Aorta (tissue), 5 donors: Measurements from ENCODE around the gene SLC5A12. TPM values are rescaled to one million over a fixed set of nuclear protein-coding genes. Genes with fewer than 3 reads are reported as not detected.

Experiments used
- ATAC-seq: fragments of 200-7000 bp; cut with Tn5 transposase; one replicate; pipeline ENCODE4 v1.9.1; 2022; ENCODE audit warnings: moderate library complexity; ENCODE audit not compliant: low FRiP score
- DNase-seq, 2 donors: peaks; one replicate each; pipeline ENCODE4 v3.0.0-alpha.2; 2020
- H3K27ac ChIP-seq, 2 donors: one replicate each; pipeline ENCODE4 v1.5.1; 2013; ENCODE audit warnings: low read length in 2 of 2, mild to moderate bottlenecking in 2 of 2, moderate library complexity in 2 of 2, control low read depth in 1 of 2, inconsistent platforms in 1 of 2, low read depth in 1 of 2
- H3K27me3 ChIP-seq, 2 donors: one replicate each; pipeline ENCODE4 v1.6.1; 2013; ENCODE audit warnings: control low read depth in 1 of 2, low read length in 1 of 2, mild to moderate bottlenecking in 1 of 2, moderate library complexity in 1 of 2; ENCODE audit not compliant: insufficient read depth in 2 of 2, control insufficient read depth in 1 of 2
- H3K36me3 ChIP-seq, 2 donors: one replicate each; pipeline ENCODE4 v1.6.1; 2013; ENCODE audit warnings: control low read depth in 1 of 2, low read length in 1 of 2, mild to moderate bottlenecking in 1 of 2; ENCODE audit not compliant: insufficient read depth in 2 of 2, control insufficient read depth in 1 of 2
- H3K4me1 ChIP-seq, 2 donors: one replicate each; pipeline ENCODE4 v1.6.1; 2013; ENCODE audit warnings: low read length in 2 of 2, control low read depth in 1 of 2, mild to moderate bottlenecking in 1 of 2, moderate library complexity in 1 of 2; ENCODE audit not compliant: insufficient read depth in 2 of 2, control insufficient read depth in 1 of 2
- H3K4me3 ChIP-seq, 2 donors: one replicate each; pipeline ENCODE4 v1.5.1; 2013; ENCODE audit warnings: low read length in 2 of 2, control low read depth in 1 of 2, mild to moderate bottlenecking in 1 of 2
- H3K9me3 ChIP-seq: one replicate; pipeline ENCODE4 v1.6.1; 2013; ENCODE audit warnings: mild to moderate bottlenecking, low read length; ENCODE audit not compliant: control insufficient read depth
- WGBS, 2 donors: extraction: QIAGEN DNeasy Blood & Tissue Kit; methylation state at CpG; one replicate each; pipeline ENCODE4 v1.1.7; 2013; 5-methylcytosine and 5-hydroxymethylcytosine counted together
- intact Hi-C, 2 donors: fragments of 100-400 bp; cut with DNase I; formaldehyde crosslinking; loops; one replicate each; pipeline versions ENCODE4 v1.14.2 to v1.15.0; 2022
- polyA plus RNA-seq, 2 donors: library from polyadenylated mRNA; stranded (reverse); fragments of 200-250 nt; gene quantifications; one replicate each; pipeline ENCODE4 v1.2.3, GENCODE V29; 2013
- total RNA-seq, 2 donors: library from RNA; stranded (reverse); fragmentation: NEBNext Ultra II Directional; extraction: Animal tissue kit (Norgen Biotek cat#: 25700); gene quantifications; one replicate each; pipeline ENCODE4 v1.2.1, GENCODE V29; 2021
- donor health status: healthy with polysubstance abuse.
- donor health status: Bipolar disorder and iron deficiency.
- donor health status: DM: no; HTN: no; CAD: no.
- donor health status: DM: no; HTN: no; CAD: no.
- donor health status: DM: yes; HTN: yes; CAD: no.

Gene SLC5A12
- total and polyA plus RNA-seq, 4 donors: 1.1 TPM; not detected in 3

DNA sequence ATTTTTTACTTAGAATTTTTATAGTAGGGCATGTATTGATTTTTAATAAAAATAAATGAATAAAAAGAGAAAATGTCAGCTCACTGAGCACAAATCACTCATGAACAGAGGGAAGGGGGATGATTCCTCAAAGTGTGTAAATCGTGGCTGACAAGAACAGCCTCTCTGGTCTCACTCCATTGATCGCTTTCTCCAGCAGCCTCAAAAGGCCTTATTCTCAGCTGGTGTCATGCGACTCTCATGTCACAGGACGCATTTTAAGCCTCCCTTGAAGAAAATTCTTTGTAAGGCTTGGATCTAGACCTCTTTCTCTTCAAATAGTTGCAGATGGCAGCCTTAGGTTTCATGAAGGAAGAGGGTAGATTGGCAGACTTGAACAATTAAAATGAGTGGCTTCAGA lies 33.9 kb upstream of the SLC5A12 start:
- 95 to 98% methylated on average over 4 of the region's 4 CpGs for WGBS, 2 donors
- intact Hi-C loops: loop anchor here (5.0 to 10.0 kb wide), 4 partner anchors 87 to 729 kb away; partner anchors contain the start of gene FIBIN (in 2 of the 2)
- no peaks in the 10 kb centered on the region for H3K27me3 ChIP-seq
- DNase-seq (no peak), ATAC-seq (no peak)
- H3K9me3 ChIP-seq: no peaks in the 10 kb centered on the region
- no peak overlapping the region for H3K27ac ChIP-seq
- no peaks in the 10 kb centered on the region for H3K36me3 ChIP-seq
- peaks cover 0 to 3% of the 10 kb centered on the region in 2 donors for H3K4me1 ChIP-seq
- no peak overlapping the region for H3K4me3 ChIP-seq

DNA sequence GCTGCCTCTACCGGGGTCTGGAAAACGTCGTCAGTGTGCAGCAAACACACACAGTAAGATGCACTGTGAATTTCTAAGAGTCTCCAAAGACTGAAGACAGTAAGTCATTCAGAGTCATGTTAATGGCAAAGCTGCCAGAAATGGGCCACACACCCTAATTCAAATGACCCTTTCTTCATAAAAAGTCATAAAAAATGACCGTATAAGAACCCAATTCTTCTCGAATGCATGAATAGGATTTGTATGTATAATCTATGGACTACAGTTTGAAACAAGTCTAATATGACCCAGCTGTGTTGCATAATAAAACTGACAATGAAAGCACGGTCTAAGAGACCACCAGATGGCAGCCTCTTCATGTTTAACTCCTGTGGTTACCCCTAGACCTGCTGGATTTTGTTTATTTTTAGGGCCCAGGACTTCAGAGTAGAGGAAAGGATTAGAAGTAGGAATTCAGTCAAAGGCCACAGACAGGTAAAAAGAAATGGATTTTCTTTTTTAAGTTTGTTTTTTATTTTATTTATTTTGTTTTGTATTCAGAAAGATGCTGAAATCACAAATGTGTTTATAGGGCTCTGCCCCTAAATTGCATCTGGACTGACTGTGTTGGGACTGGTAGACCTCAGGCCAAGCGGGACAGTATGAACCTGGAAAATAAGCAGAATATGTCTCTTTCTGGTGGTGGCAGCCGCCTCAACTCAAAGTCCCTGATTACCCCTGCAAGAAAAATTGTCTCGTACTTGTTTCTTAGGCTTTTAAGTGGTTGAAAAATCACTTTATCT lies 32.1 kb upstream of the SLC5A12 start:
- Histone ChIP-seq H3K27ac (no peak overlapping the region), H3K27me3 (no peaks in the 10 kb centered on the region), H3K4me1 (peaks cover 0 to 3% of the 10 kb centered on the region in 2 donors), H3K36me3 (no peaks in the 10 kb centered on the region), H3K4me3 (no peak overlapping the region), H3K9me3 (no peaks in the 10 kb centered on the region)
- 34 to 35% methylated on average over 9 of the region's 9 CpGs for WGBS, 2 donors
- ATAC-seq (peak; percentile 84), DNase-seq (peak in 1 of 2 donors; percentile 44)
- intact Hi-C loops: loop anchor here (1.0 to 10.0 kb wide), 3 partner anchors 371 to 731 kb away; no protein-coding TSS in a partner anchor

DNA sequence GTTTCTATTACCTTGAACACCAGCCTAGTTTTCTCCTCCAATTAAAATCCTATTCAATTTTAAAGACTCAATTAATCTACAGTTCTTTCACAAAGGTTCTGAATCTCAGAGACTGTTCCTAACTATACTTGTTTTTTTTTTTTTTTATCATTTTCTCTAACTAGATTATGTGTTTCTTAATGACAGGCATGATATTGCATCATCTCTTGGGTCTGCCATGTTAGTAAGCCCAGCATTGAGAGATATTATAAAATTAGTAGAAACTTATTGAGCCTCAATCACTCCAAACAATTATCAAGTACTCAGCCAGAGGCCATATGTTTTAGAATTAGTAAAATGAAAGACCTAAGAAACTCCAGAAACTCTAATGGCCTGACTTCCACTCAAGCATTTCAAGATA lies 28.1 kb upstream of the SLC5A12 start:
- intact Hi-C loops: loop anchor here (10.0 kb wide), 2 partner anchors 375 to 735 kb away; no protein-coding TSS in a partner anchor
- ATAC-seq (no peak), DNase-seq (no peak)
- no peaks in the 10 kb centered on the region for H3K27me3 ChIP-seq
- no peaks in the 10 kb centered on the region for H3K9me3 ChIP-seq
- no peaks in the 10 kb centered on the region for H3K36me3 ChIP-seq
- H3K4me3 ChIP-seq: no peak overlapping the region
- no peaks in the 10 kb centered on the region for H3K4me1 ChIP-seq
- no peak overlapping the region for H3K27ac ChIP-seq

DNA sequence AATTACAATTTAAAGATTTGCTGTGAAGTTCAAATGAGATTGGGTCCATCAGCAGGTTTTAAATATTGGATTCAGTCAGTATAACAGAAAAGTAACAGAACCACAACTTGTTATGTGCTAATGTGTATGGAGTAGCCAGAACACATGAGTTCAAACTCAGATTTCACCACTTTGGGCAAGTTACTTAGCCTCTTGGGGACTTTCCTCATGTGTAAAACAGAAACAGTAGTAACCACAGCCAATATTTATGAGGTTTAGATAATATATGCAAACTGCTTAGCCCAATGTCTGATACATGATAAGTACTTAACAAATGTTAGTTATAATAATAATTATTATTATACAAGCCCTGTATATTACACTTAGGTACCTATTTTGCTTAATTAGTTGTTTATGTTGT lies 21.8 kb upstream of the SLC5A12 start:
- no peaks in the 10 kb centered on the region for H3K27me3 ChIP-seq
- DNase-seq: no peak

DNA sequence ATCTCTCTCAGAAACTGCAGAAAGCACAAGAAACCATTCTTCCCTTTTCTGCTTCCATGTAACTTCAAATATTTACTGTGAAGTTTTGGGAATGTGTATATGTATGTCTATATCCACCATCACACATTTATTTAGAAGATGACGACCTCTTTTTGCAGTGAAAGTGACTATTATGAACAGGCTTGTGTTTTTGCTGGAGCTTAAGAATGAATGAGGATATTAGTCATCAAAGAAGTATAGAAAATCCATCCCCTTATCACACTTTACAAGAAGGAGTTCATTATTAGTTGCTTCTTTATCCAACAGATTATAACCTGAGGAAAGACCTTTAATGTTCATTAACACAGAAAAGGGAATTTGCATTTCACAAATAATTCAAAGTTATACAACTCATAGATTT lies 21.1 kb upstream of the SLC5A12 start:
- no peaks in the 10 kb centered on the region for H3K4me1 ChIP-seq
- no peak overlapping the region for H3K27ac ChIP-seq
- intact Hi-C loops: no loop called here
- H3K36me3 ChIP-seq: no peaks in the 10 kb centered on the region
- H3K4me3 ChIP-seq: no peak overlapping the region
- H3K9me3 ChIP-seq: no peaks in the 10 kb centered on the region
- WGBS, 2 donors: 0 to 83% methylated on average over 1 of the region's 1 CpG
- no peaks in the 10 kb centered on the region for H3K27me3 ChIP-seq
- ATAC-seq: no peak
- no peak for DNase-seq

More for the DNA sequence above, 21.8 kb upstream of the SLC5A12 start:
- H3K4me3 ChIP-seq: no peak overlapping the region
- H3K4me1 ChIP-seq: no peaks in the 10 kb centered on the region
- no peaks in the 10 kb centered on the region for H3K9me3 ChIP-seq
- no peak for ATAC-seq
- H3K27ac ChIP-seq: no peak overlapping the region
- intact Hi-C loops: no loop called here
- H3K36me3 ChIP-seq: no peaks in the 10 kb centered on the region

DNA sequence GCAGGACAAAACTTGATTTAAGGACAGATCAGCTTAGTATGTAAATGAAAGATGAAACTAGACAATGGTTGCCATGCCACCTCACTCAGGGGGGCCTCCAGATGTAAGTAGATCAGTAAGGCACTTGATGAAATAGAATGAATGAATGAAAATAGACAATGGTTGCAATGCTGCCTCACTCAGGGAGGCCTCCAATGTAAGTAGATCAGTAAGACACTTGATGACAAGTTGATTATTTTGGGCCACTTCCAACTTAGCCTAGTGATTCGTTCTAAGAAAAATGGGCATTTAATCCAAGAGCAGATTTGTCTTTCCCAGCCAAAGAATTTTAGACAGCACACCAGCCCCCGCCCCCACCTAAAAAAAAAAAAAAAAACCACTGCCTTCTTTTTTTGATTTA lies 19.2 kb upstream of the SLC5A12 start:
- intact Hi-C loops: no loop called here
- H3K9me3 ChIP-seq: no peaks in the 10 kb centered on the region
- no peaks in the 10 kb centered on the region for H3K36me3 ChIP-seq
- no peak for ATAC-seq
- no peaks in the 10 kb centered on the region for H3K27me3 ChIP-seq
- no peaks in the 10 kb centered on the region for H3K4me1 ChIP-seq
- DNase-seq: no peak
- 2 to 13% methylated on average over 2 of the region's 2 CpGs for WGBS, 2 donors
- H3K4me3 ChIP-seq: no peak overlapping the region
- H3K27ac ChIP-seq: no peak overlapping the region

DNA sequence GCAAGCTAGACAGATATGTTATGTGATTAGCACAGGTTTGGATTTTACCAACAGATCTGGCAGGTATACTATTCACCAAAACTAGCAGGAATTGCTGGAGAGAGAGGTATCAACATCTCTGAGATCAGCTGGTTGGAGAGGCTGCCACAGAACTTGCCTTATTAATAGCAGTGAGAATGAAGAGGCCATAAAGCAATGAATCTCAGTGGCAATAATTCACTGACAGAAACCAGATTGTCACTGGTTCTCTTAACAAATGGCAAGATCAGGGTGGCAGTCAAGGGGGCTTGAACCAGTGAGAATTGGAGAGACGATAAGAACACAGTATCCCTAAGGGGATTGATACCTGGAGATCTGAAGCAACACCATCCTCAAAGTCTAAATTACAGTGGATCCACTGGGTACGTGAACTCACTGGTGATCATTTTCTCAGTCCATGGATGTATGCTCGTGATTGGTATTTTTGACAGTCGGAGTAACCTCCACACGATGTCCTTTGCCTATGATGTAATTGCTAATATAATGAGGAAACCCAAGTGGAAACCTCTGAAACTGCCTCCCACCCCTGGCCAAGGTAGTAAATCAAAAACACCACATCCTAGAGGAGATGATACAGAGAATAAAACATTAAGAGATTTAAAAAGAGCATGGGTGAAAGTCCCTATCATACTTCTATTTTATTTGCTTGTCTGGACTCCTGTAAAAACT lies 17.7 kb upstream of the SLC5A12 start:
- no peaks in the 10 kb centered on the region for H3K36me3 ChIP-seq
- intact Hi-C loops: no loop called here
- no peaks in the 10 kb centered on the region for H3K9me3 ChIP-seq
- DNase-seq (no peak), ATAC-seq (no peak)
- H3K4me1 ChIP-seq: no peaks in the 10 kb centered on the region
- WGBS, 2 donors: 87 to 88% methylated on average over 5 of the region's 5 CpGs
- no peaks in the 10 kb centered on the region for H3K27me3 ChIP-seq
- H3K27ac ChIP-seq: no peak overlapping the region
- no peak overlapping the region for H3K4me3 ChIP-seq

DNA sequence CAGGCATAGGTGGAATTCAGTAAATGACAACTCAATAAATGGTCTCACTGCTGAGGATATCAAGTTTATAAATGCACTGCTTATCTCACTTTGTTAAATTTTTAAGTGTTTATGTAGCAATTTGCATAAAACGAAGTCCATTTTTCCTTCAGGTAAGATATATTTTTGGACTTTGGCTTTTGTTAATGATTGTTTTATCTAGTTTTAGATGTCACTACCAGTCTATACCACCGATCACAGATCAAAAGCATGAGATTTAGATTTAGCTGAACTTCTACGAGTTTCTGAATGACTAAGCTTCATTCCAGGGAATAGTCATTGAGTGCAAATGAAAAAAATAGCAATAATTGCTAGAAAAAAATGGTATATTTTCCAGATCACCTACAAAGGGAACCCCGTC lies 12.8 kb upstream of the SLC5A12 start:
- no peaks in the 10 kb centered on the region for H3K36me3 ChIP-seq
- H3K27me3 ChIP-seq: no peaks in the 10 kb centered on the region
- no peak overlapping the region for H3K4me3 ChIP-seq
- H3K27ac ChIP-seq: no peak overlapping the region
- H3K4me1 ChIP-seq: no peaks in the 10 kb centered on the region
- intact Hi-C loops: no loop called here
- ATAC-seq: no peak
- H3K9me3 ChIP-seq: peaks cover 2% of the 10 kb centered on the region
- WGBS, 2 donors: 92 to 95% methylated on average over 4 of the region's 4 CpGs
- no peak for DNase-seq

DNA sequence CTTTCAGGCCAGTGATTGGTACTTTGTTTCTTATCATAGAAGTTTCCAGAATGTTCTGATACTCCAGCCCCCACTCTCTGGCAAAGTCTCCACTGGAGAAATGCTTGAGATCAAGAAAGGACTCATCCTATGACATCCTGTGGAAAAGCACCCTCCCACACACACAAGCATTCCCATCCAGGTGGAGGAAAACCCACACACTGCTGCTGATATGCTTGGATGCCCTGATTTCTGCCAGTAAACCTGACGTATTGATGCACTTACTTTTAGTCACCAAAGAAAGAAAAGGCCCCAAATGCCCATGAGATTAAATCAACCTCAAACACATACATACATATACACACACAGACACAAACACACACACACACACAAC lies 9.2 kb upstream of the SLC5A12 start:
- no peak for ATAC-seq
- H3K9me3 ChIP-seq: peaks cover 2% of the 10 kb centered on the region
- H3K36me3 ChIP-seq: no peaks in the 10 kb centered on the region
- no peak overlapping the region for H3K27ac ChIP-seq
- no peaks in the 10 kb centered on the region for H3K27me3 ChIP-seq
- intact Hi-C loops: no loop called here
- WGBS, 2 donors: 76 to 82% methylated on average over 1 of the region's 1 CpG
- no peak for DNase-seq
- H3K4me1 ChIP-seq: no peaks in the 10 kb centered on the region
- no peak overlapping the region for H3K4me3 ChIP-seq
